Caco-2 (cell line): ENCODE results near the gene SLC52A3. TPM values are rescaled to one million over a fixed set of nuclear protein-coding genes. Genes with fewer than 3 reads are reported as not detected.

Experiments used
- BruUV-seq: library from RNA; stranded (reverse); fragments of 400-500 nt; replicated peaks from 2 replicates; lab custom pipeline; 2021; lab: Mats Ljungman, UMichigan
- CTCF ChIA-PET: fragments of 300-600 bp; sonication (Branson Sonifier 250); formaldehyde crosslinking; loops from one replicate; lab custom pipeline; 2022; ENCODE audit warnings: antibody characterized with exemption; lab: Charles Lee
- POLR2A ChIA-PET: fragments of 300-600 bp; sonication (Branson Sonifier 250); formaldehyde crosslinking; loops from one replicate; lab custom pipeline; 2022; ENCODE audit warnings: antibody characterized with exemption; lab: Charles Lee
- DNase-seq, 2 experiments: peaks; one replicate each; pipeline versions ENCODE4 v3.0.0 to v3.0.0-alpha.2; 2020 to 2022
- H3K27me3 ChIP-seq: replicated peaks from 2 replicates; pipeline ENCODE4 v1.6.0; 2011; ENCODE audit warnings: low read length; ENCODE audit not compliant: control insufficient read depth, insufficient read depth
- H3K36me3 ChIP-seq: 2 replicates; pipeline ENCODE4 v1.5.1; 2011; ENCODE audit warnings: low read length; ENCODE audit not compliant: control insufficient read depth, insufficient read depth
- H3K4me1 ChIP-seq: fragments of 250-450 bp; sonication (Bioruptor Pico); 2 replicates; pipeline ENCODE4 v1.5.1; 2020; ENCODE audit warnings: mild to moderate bottlenecking
- H3K4me3 ChIP-seq: 2 replicates; pipeline ENCODE4 v1.5.1; 2011; ENCODE audit warnings: low read depth, mild to moderate bottlenecking, control low read depth, low read length
- H3K9me3 ChIP-seq: fragments of 250-450 bp; sonication (Bioruptor Pico); 2 replicates; pipeline ENCODE4 v1.5.1; 2020; ENCODE audit warnings: mild to moderate bottlenecking, moderate library complexity
- H3K27ac Mint-ChIP-seq: one replicate; pipeline ENCODE4 v1.8.0; 2022; ENCODE audit warnings: mixed read lengths; ENCODE audit not compliant: unreplicated experiment
- H3K27me3 Mint-ChIP-seq: one replicate; pipeline ENCODE4 v1.8.0; 2022; ENCODE audit warnings: mixed read lengths; ENCODE audit not compliant: insufficient read depth, unreplicated experiment
- H3K36me3 Mint-ChIP-seq: one replicate; pipeline ENCODE4 v1.8.0; 2022; ENCODE audit warnings: mild to moderate bottlenecking, mixed read lengths; ENCODE audit not compliant: insufficient read depth, unreplicated experiment
- H3K4me1 Mint-ChIP-seq: one replicate; pipeline ENCODE4 v1.8.0; 2022; ENCODE audit warnings: low read depth, mixed read lengths; ENCODE audit not compliant: unreplicated experiment
- H3K4me3 Mint-ChIP-seq: one replicate; pipeline ENCODE4 v1.8.0; 2022; ENCODE audit warnings: mild to moderate bottlenecking, moderate library complexity, mixed read lengths; ENCODE audit not compliant: unreplicated experiment
- H3K9me3 Mint-ChIP-seq: one replicate; pipeline ENCODE4 v1.8.0; 2022; ENCODE audit warnings: mixed read lengths; ENCODE audit not compliant: unreplicated experiment
- CTCF ChIP-seq, 2 experiments: fragments of 200-600 bp in 1 of 2; IDR thresholded peaks; 1 replicate in 1 of 2; 2 replicates in 1 of 2; pipeline versions ENCODE4 v1.5.1 to v1.8.0; 2011 to 2022; ENCODE audit warnings: antibody characterized with exemption in 1 of 2, control low read depth in 1 of 2, inconsistent platforms in 1 of 2, low read depth in 1 of 2, low read length in 1 of 2, mild to moderate bottlenecking in 1 of 2, moderate library complexity in 1 of 2; ENCODE audit not compliant: insufficient read depth in 1 of 2, severe bottlenecking in 1 of 2, unreplicated experiment in 1 of 2
- intact Hi-C: fragments of 100-400 bp; cut with micrococcal nuclease; formaldehyde crosslinking; loops from one replicate; pipeline ENCODE4 v1.10.0; 2022; ENCODE audit not compliant: unreplicated experiment
- total RNA-seq: library from RNA; stranded (reverse); gene quantifications from 2 replicates; pipeline ENCODE4 v1.2.3, GENCODE V29; 2022

Gene SLC52A3
- total RNA-seq, 1 experiment from 2014 or later: 0.50 TPM

GRCh38 chr20:710780-711450 lies 57.4 kb downstream of the SLC52A3 start:
- Mint-ChIP-seq H3K4me1 (no peaks in the 10 kb centered on the region), H3K36me3 (no peaks in the 10 kb centered on the region), H3K27ac (no peak overlapping the region), H3K9me3 (peaks cover 12% of the 10 kb centered on the region), H3K4me3 (no peak overlapping the region), H3K27me3 (peaks cover 4% of the 10 kb centered on the region)
- Histone ChIP-seq H3K27me3 (no peaks in the 10 kb centered on the region), H3K4me1 (no peaks in the 10 kb centered on the region), H3K36me3 (no peaks in the 10 kb centered on the region), H3K4me3 (no peak overlapping the region), H3K9me3 (peaks cover 18% of the 10 kb centered on the region)
- no peak for DNase-seq
- no peak for TF ChIP-seq CTCF (IDR thresholded peaks at IDR 0.05; ENCODE audit: insufficient read depth in 1 of 2, low read depth in 1 of 2, low read length in 1 of 2, severe bottlenecking in 1 of 2, unreplicated experiment in 1 of 2)
- intact Hi-C loops: no loop called here
- no TSS peak for BruUV-seq
- ChIA-PET POLR2A (no interaction called here), CTCF (no interaction called here)

Other genes starting within 250 kb of the SLC52A3 start
- 188 and 205 TPM in 2 replicates for gene CSNK2A1, start 224.7 kb downstream of the SLC52A3 start, total RNA-seq
- gene TCF15, start 158.2 kb downstream of the SLC52A3 start, total RNA-seq: not detected in 2 replicates
- 32.5 and 33.7 TPM in 2 replicates for gene SRXN1, start 115.3 kb downstream of the SLC52A3 start, total RNA-seq
- gene SCRT2, start 92.7 kb downstream of the SLC52A3 start, total RNA-seq: not detected in 2 replicates
- gene FAM110A, start 65.2 kb upstream of the SLC52A3 start, total RNA-seq: 13.8 and 18.4 TPM in 2 replicates
- gene ANGPT4, start 147.8 kb upstream of the SLC52A3 start, total RNA-seq: not detected in 2 replicates
- 0.26 and 0.41 TPM in 2 replicates for gene RSPO4, start 233.8 kb upstream of the SLC52A3 start, total RNA-seq